AG09319 (cell line): ENCODE data around the gene ICOS.

Experiments
- DNase-seq: peaks from one replicate; pipeline ENCODE4 v3.0.0-alpha.2; 2010; ENCODE audit warnings: low read depth; ENCODE audit errors: extremely low read depth
- CTCF ChIP-seq: IDR thresholded peaks from 2 replicates; pipeline ENCODE4 v1.5.1; 2011; ENCODE audit warnings: low read depth, mild to moderate bottlenecking, inconsistent platforms, low read length, moderate library complexity

Gene ICOS

GRCh38 chr2:204005940-204006721, 69.6 kb downstream of the ICOS start:
- TF ChIP-seq CTCF: no peak
- no peak for DNase-seq

GRCh38 chr2:204008352-204008751, 71.8 kb downstream of the ICOS start:
- TF ChIP-seq CTCF: no peak
- DNase-seq: no peak

GRCh38 chr2:204010628-204011560, 74.3 kb downstream of the ICOS start:
- no peak for DNase-seq
- TF ChIP-seq CTCF: no peak
